DOHH2 (cell line): ENCODE data around the gene TTC21A.

Experiments used
- CTCF ChIP-seq: fragments of 200-600 bp; sonication (generic); IDR thresholded peaks from one replicate; pipeline ENCODE4 v1.5.1; 2014; ENCODE audit warnings: antibody characterized with exemption, mild to moderate bottlenecking, low read depth, low read length; ENCODE audit not compliant: poor library complexity, severe bottlenecking
- EZH2phosphoT487 ChIP-seq: fragments of 200-600 bp; sonication (generic); IDR thresholded peaks from 2 replicates; pipeline ENCODE4 v1.6.1; 2017; ENCODE audit warnings: borderline replicate concordance, mild to moderate bottlenecking, antibody characterized with exemption, low read length, moderate library complexity, mixed read lengths

DNA sequence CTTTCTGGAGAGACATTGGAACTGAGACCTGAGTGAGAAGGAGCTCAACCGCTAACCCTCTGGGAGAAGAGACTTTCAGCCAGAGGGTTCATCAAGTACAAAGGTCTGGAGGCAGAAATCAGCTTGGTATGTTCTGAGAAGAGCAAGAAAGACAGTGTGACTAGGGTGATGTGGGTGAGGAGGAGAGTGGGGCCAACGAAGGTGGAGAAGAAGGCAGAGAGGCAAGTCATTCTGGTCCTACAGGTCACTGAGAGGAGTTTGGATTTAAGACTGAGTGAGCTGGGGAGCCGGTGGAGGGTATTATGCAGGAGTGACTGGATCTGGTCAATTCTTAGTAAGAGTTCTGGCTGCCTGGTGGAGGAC is 72.7 kb downstream of the TTC21A start:
- no peak for TF ChIP-seq CTCF
- no peak for TF ChIP-seq EZH2phosphoT487
